Natural killer cell treated with Interleukin-12 subunit alpha and Interleukin-12 subunit beta and Interleukin-15 and Interleukin-18, amount 100 ng/mL, for 72 hours (primary cell): ENCODE results near the gene ANKRD13A. TPM values are rescaled to one million over a fixed set of nuclear protein-coding genes. Genes with fewer than 3 reads are reported as not detected.
"Not testable (repeated sequence)": the region's sequence is repeated elsewhere in the genome, so short reads cannot be mapped to it uniquely, and the experiment has no call there.

ENCODE experiments used
- ATAC-seq, 2 donors: fragments of 150-1000 bp; cut with Tn5 transposase in 1 of 2; sonication (Bioruptor Pico), chemical (Tn5 transposase) in 1 of 2; 2 replicates each; pipeline ENCODE4 v1.10.0; 2021
- DNase-seq: peaks from one replicate; pipeline ENCODE4 v3.0.0; 2022; ENCODE audit warnings: low spot score
- H3K27ac Mint-ChIP-seq, 2 donors: 1 replicate in 1 of 2; 2 replicates in 1 of 2; pipeline ENCODE4 v1.8.0; 2022; ENCODE audit warnings: mixed read lengths in 2 of 2, mild to moderate bottlenecking in 1 of 2, moderate library complexity in 1 of 2
- H3K27me3 Mint-ChIP-seq, 2 donors: 1 replicate in 1 of 2; 2 replicates in 1 of 2; pipeline ENCODE4 v1.8.0; 2022; ENCODE audit warnings: mixed read lengths in 2 of 2
- H3K36me3 Mint-ChIP-seq: one replicate; pipeline ENCODE4 v1.8.0; 2022; ENCODE audit warnings: mixed read lengths
- H3K4me1 Mint-ChIP-seq, 2 donors: 1 replicate in 1 of 2; 2 replicates in 1 of 2; pipeline ENCODE4 v1.8.0; 2022; ENCODE audit warnings: low read depth in 2 of 2, mixed read lengths in 2 of 2, mild to moderate bottlenecking in 1 of 2
- H3K4me3 Mint-ChIP-seq: one replicate; pipeline ENCODE4 v1.8.0; 2022; ENCODE audit warnings: mixed read lengths
- H3K9me3 Mint-ChIP-seq: 2 replicates; pipeline ENCODE4 v1.8.0; 2022; ENCODE audit warnings: mixed read lengths
- total RNA-seq, 2 donors: library from RNA; stranded (reverse); gene quantifications; one replicate each; pipeline ENCODE4 v1.2.3, GENCODE V29; 2022

ANKRD13A gene
- total RNA-seq, 2 donors from 2014 or later: 65.0 to 81.8 TPM

DNA sequence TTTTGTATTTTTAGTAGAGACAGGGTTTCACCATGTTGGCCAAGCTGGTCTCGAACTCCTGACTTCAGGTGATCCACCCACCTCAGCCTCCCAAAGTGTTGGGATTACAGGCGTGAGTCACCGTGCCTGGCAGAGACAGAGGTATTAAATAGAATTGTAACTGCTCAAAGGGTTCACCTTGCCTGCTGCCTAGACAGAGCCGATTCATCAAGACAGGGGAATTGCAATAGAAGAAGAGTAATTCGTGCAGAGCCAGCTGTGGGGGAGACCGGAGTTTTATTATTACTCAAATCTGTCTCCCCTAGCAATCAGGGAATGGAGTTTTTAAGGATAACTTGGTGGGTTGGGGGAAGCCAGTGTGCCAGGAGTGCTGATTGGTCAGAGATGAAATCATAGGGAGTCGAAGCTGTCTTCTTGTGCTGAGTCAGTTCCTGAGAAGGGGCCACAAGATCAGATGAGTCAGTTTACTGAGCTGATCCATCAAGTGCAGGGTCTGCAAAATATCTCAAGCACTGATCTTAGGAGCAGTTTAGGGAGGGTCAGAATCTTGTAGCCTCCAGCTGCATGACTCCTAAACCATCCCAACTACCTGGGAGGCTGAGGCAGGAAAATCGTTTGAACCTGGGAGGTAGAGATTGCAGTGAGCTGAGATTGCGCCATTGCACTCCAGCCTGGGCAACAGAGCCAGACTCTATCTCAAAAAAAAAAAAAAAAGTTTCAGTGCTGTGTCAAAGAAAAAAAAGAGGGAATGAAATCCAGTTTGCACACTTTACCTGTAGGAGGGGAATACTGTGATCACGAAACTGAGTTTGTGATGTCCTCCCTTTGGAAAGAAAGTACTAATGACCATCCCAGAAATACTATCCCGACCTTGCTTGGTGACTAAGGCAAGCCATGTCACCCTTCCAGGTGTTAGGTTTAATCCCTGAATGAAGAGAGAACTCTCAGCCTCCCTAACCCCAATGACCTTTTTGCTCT, 56.4 kb downstream of the ANKRD13A start:
- H3K27me3 Mint-ChIP-seq, H3K36me3 Mint-ChIP-seq, H3K9me3 Mint-ChIP-seq: not testable (repeated sequence)
- H3K4me3 Mint-ChIP-seq: peak overlapping the region; percentile 2
- peaks cover 6 to 17% of the 10 kb centered on the region in 2 donors for H3K4me1 Mint-ChIP-seq
- H3K27ac Mint-ChIP-seq: peak overlapping the region; percentile 7 to 22
- DNase-seq (peak; percentile 25), ATAC-seq (peak in 1 of 2 donors; percentile 77)

- not testable (repeated sequence) for ATAC-seq, H3K36me3 Mint-ChIP-seq, H3K9me3 Mint-ChIP-seq, DNase-seq, H3K27me3 Mint-ChIP-seq, H3K4me3 Mint-ChIP-seq
- Mint-ChIP-seq H3K27ac (peak overlapping the region in 1 of 2 donors; percentile 22), H3K4me1 (peaks cover 6 to 17% of the 10 kb centered on the region in 2 donors)
Observed at GRCh38 chr12:110056643-110057042, 57.4 kb downstream of the ANKRD13A start.

GRCh38 chr12:110058875-110059615, 59.8 kb downstream of the ANKRD13A start:
- Mint-ChIP-seq H3K27me3 (peaks cover 0 to 4% of the 10 kb centered on the region in 2 donors), H3K4me3 (no peak overlapping the region), H3K36me3 (no peaks in the 10 kb centered on the region), H3K4me1 (peaks cover 6 to 17% of the 10 kb centered on the region in 2 donors), H3K9me3 (no peaks in the 10 kb centered on the region), H3K27ac (no peak overlapping the region)
- no peak for DNase-seq
- no peak for ATAC-seq

GRCh38 chr12:110059651-110060000, 60.4 kb downstream of the ANKRD13A start:
- ATAC-seq (no peak), DNase-seq (peak; percentile 12)
- H3K27ac Mint-ChIP-seq: no peak overlapping the region
- peaks cover 6 to 16% of the 10 kb centered on the region in 2 donors for H3K4me1 Mint-ChIP-seq
- H3K27me3 Mint-ChIP-seq: peaks cover 0 to 4% of the 10 kb centered on the region in 2 donors
- no peaks in the 10 kb centered on the region for H3K9me3 Mint-ChIP-seq
- no peak overlapping the region for H3K4me3 Mint-ChIP-seq
- no peaks in the 10 kb centered on the region for H3K36me3 Mint-ChIP-seq

GRCh38 chr12:110062241-110062640, 63.0 kb downstream of the ANKRD13A start:
- Mint-ChIP-seq H3K4me1 (peaks cover 6 to 8% of the 10 kb centered on the region in 2 donors), H3K27ac (no peak overlapping the region), H3K9me3 (no peaks in the 10 kb centered on the region), H3K36me3 (no peaks in the 10 kb centered on the region), H3K27me3 (peaks cover 0 to 6% of the 10 kb centered on the region in 2 donors), H3K4me3 (no peak overlapping the region)
- no peak for DNase-seq
- no peak for ATAC-seq

DNA sequence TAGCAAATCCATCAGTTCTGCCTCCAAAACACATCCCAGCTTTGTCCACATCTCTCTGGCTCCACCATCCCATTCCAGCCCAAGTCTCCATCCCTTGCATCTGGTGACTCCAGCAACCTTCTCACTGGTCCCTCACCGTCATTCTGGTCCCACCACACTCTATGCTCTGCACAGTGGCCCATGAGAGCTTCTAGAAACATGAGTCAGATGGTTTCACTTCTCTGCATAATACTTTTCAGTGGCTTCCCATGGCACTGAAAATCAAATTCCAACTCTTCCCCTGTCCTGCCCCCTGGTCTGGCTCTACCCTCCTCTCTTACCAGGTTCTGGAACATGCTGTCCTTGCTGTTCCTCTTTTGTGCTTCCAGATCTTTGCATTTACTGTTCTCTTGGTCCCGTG, 66.3 kb downstream of the ANKRD13A start:
- peak overlapping the region; percentile 3 to 4 for H3K27ac Mint-ChIP-seq
- H3K4me1 Mint-ChIP-seq: peaks cover 6 to 13% of the 10 kb centered on the region in 2 donors
- H3K4me3 Mint-ChIP-seq: peak overlapping the region; percentile 13
- no peak for DNase-seq
- H3K27me3 Mint-ChIP-seq: peaks cover 0 to 6% of the 10 kb centered on the region in 2 donors
- H3K36me3 Mint-ChIP-seq: no peaks in the 10 kb centered on the region
- H3K9me3 Mint-ChIP-seq: no peaks in the 10 kb centered on the region
- no peak for ATAC-seq

GRCh38 chr12:110067531-110067930, 68.3 kb downstream of the ANKRD13A start:
- no peak for ATAC-seq
- Mint-ChIP-seq H3K27me3 (peaks cover 0 to 2% of the 10 kb centered on the region in 2 donors), H3K36me3 (no peaks in the 10 kb centered on the region), H3K4me3 (no peak overlapping the region), H3K27ac (no peak overlapping the region), H3K9me3 (no peaks in the 10 kb centered on the region), H3K4me1 (peaks cover 6 to 19% of the 10 kb centered on the region in 2 donors)
- no peak for DNase-seq

- not testable (repeated sequence) for H3K4me3 Mint-ChIP-seq, H3K36me3 Mint-ChIP-seq, ATAC-seq, H3K27ac Mint-ChIP-seq, H3K9me3 Mint-ChIP-seq, H3K27me3 Mint-ChIP-seq, DNase-seq
- H3K4me1 Mint-ChIP-seq: peaks cover 8 to 21% of the 10 kb centered on the region in 2 donors
Observed at GRCh38 chr12:110068115-110068514, 68.9 kb downstream of the ANKRD13A start.

DNA sequence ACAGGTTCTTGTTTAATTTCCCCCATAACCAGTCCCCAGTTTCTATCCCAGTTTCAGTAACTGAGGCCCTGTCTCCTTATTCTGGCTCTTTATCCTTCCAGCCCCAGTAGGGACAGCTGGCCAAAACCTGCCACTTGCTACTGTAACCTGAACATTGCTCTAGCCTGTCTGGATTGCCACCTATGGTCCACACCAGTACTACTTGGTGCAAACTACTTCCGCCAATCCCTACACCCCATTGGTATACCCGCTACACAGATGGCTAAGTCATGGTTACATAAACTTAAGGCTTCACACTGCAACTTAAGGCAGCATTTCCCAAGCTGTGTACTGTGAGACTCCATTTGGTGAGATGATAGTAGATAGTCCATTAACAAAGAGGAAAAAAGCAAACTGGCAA, 69.4 kb downstream of the ANKRD13A start:
- Mint-ChIP-seq H3K36me3 (no peaks in the 10 kb centered on the region), H3K9me3 (no peaks in the 10 kb centered on the region), H3K4me3 (no peak overlapping the region), H3K4me1 (peaks cover 14 to 26% of the 10 kb centered on the region in 2 donors), H3K27me3 (peaks cover 0 to 2% of the 10 kb centered on the region in 2 donors), H3K27ac (no peak overlapping the region)
- ATAC-seq (no peak), DNase-seq (no peak)

- ATAC-seq (no peak), DNase-seq (no peak)
- peaks cover 9 to 19% of the 10 kb centered on the region in 2 donors for H3K4me1 Mint-ChIP-seq
- H3K27me3 Mint-ChIP-seq: no peaks in the 10 kb centered on the region
- H3K27ac Mint-ChIP-seq: no peak overlapping the region
- no peaks in the 10 kb centered on the region for H3K9me3 Mint-ChIP-seq
- H3K4me3 Mint-ChIP-seq: peak overlapping the region; percentile 20
- H3K36me3 Mint-ChIP-seq: no peaks in the 10 kb centered on the region
Observed at GRCh38 chr12:110071504-110071903, 72.3 kb downstream of the ANKRD13A start.

- Mint-ChIP-seq H3K4me3 (peak overlapping the region; percentile 20), H3K4me1 (peaks cover 9 to 19% of the 10 kb centered on the region in 2 donors), H3K27ac (no peak overlapping the region), H3K36me3 (no peaks in the 10 kb centered on the region), H3K27me3 (no peaks in the 10 kb centered on the region), H3K9me3 (no peaks in the 10 kb centered on the region)
- ATAC-seq (no peak), DNase-seq (no peak)
Observed at GRCh38 chr12:110071967-110072366, 72.7 kb downstream of the ANKRD13A start.

GRCh38 chr12:110072636-110073035, 73.4 kb downstream of the ANKRD13A start:
- H3K27me3 Mint-ChIP-seq, H3K36me3 Mint-ChIP-seq, ATAC-seq, DNase-seq, H3K9me3 Mint-ChIP-seq: not testable (repeated sequence)
- peak overlapping the region; percentile 78 for H3K4me3 Mint-ChIP-seq
- peak overlapping the region in 1 of 2 donors; percentile 69 for H3K27ac Mint-ChIP-seq
- peaks cover 11 to 19% of the 10 kb centered on the region in 2 donors for H3K4me1 Mint-ChIP-seq

DNA sequence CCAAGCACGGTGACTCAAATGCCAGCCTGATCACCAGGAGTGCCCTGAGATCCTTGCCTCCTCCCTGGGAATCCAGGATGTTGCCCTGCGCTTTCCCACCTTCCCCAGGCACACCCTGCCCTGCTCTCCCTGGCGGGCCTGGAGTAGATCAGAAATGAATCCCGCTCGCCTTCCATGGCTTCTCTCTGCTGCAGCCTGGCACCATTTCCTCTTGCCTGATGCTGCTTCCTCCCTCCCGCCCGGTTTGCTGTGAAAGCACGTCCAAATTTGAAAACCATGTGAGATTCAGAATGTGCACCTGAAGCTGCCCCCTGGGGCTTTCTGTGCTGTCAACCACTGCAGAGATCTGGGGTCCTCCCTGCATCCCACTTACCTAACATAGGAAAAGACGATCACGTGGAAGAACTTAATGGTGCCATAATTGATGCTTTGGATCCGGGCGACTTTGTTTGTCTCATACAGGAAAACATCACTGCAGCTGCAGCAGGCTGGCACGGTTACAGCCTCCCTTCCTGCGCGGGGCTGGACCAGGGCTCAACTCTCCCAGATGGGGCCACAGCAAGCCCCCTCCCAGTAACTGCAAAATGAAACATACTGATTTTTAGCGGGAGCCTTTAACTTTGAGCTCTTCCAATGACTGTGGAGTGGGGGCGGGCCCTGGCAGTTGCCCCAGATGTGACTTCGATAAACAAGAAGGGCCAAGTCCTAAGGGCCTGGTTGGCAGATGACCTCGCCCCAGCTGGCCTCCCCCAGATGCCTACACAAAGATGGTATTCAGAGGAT, 74.0 kb downstream of the ANKRD13A start:
- no peaks in the 10 kb centered on the region for H3K9me3 Mint-ChIP-seq
- no peaks in the 10 kb centered on the region for H3K27me3 Mint-ChIP-seq
- peak overlapping the region; percentile 78 for H3K4me3 Mint-ChIP-seq
- H3K27ac Mint-ChIP-seq: peak overlapping the region; percentile 41 to 69
- peak; percentile 41 to 56 for ATAC-seq
- H3K36me3 Mint-ChIP-seq: no peaks in the 10 kb centered on the region
- peaks cover 11 to 19% of the 10 kb centered on the region in 2 donors for H3K4me1 Mint-ChIP-seq
- no peak for DNase-seq
